Activated CD4-positive, CD25-positive, alpha-beta regulatory T cell treated with anti-CD3 and anti-CD28 coated beads, Interleukin-2, amount 50 U/mL, for 16 hours (primary cell): ENCODE data around the gene CCNA2.

Experiments used
- DNase-seq: peaks from one replicate; pipeline ENCODE4 v3.0.0-alpha.2; 2020; ENCODE audit warnings: low read depth, low spot score

Gene CCNA2

GRCh38 chr4:121776610-121777401, 46.9 kb downstream of the CCNA2 start:
- no peak for DNase-seq

GRCh38 chr4:121773883-121774282, 49.8 kb downstream of the CCNA2 start:
- DNase-seq = no peak

DNA sequence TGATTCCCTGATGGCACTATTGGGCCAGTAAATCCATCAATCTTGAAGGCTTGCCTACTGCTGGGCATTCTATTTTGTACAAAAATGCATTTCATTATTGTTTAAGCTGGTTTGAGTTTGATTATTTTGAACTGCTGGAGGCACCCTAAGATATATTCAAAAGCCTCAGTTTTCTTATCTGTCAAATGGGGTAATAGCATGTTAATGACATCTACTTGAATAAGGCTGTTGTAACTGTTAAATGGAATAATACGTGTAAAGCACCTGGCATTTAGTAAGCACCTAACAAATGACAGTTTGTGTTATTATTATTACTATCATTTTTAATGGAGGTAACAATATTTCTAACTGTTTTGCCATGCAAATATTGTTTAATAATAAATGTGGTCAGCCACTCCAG, 51.8 kb downstream of the CCNA2 start:
- no peak for DNase-seq

DNA sequence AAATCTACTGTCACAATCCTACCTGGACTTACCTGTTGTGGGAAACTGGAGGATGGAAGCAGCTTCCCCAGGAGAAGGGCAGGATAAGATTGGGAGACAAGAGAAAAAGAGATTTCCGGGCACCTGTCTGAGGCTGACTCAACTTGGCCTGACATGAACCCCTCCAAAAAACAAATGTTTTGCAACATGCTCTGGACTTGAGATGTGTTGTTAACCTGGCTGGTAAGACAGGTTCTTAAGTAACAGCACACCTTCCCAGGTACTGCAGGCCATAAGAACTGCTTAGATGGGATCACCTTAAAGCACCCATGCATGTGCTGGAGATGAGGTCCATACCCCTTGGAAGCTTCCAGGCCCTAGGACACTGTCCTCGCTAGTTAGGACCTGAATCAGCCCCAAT, 54.3 kb downstream of the CCNA2 start:
- no peak for DNase-seq

GRCh38 chr4:121767166-121767565, 56.5 kb downstream of the CCNA2 start:
- DNase-seq = no peak
